ENCODE results near the gene PKLR. TPM values are rescaled to one million over a fixed set of nuclear protein-coding genes. Genes with fewer than 3 reads are reported as not detected.

The PKLR gene
- total RNA-seq, 1 experiment from 2014 or later = not detected

DNA sequence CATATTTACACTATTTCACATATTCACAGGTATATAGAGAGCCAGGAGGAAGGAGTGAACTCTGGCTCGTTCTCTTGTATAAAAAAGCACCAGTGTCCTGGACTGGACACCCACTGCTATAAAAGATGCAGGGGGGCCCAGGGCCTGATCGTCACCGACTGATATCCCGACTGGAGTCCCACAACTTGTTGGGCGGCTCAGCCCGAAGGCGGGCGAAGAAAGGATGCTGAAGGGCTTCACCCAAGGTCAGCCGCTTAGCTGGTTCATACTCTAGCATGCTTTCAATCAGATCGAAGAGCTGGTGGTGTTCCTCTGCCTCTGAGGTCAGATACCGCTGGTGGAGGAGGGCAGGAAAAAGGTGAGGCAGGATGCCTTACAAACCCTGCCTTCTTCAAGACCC lies 38.2 kb downstream of the PKLR start:
- no peaks in the 10 kb centered on the region for H3K9me3 ChIP-seq (ENCODE audit: low read length)
- peaks cover 18% of the 10 kb centered on the region for H3K79me2 ChIP-seq (ENCODE audit: low read length)
- peaks cover 21% of the 10 kb centered on the region for H3K4me1 ChIP-seq (ENCODE audit: low read length)
- H3K27me3 ChIP-seq (ENCODE audit: low read length) = no peaks in the 10 kb centered on the region
- no peak overlapping the region for H3K27ac ChIP-seq (ENCODE audit: low read length)
- no peak overlapping the region for H3K9ac ChIP-seq (ENCODE audit: low read length)
- H3K36me3 ChIP-seq (ENCODE audit: insufficient read depth, low read length) = peaks cover 36% of the 10 kb centered on the region
- no peak overlapping the region for H3K4me3 ChIP-seq (ENCODE audit: low read length)
- DNase-seq = no peak
- no peaks in the 10 kb centered on the region for H4K20me1 ChIP-seq (ENCODE audit: insufficient read depth, low read depth, low read length)
- H2AFZ ChIP-seq (ENCODE audit: low read length) = no peak overlapping the region
- no peaks in the 10 kb centered on the region for H3K9me2 ChIP-seq (replicated peaks; ENCODE audit: insufficient read depth, low read length)
- peak overlapping the region; percentile 99 for H3K4me2 ChIP-seq (ENCODE audit: low read depth, low read length, poor library complexity, severe bottlenecking)

GRCh38 chr1:155261852-155262673 lies 39.2 kb downstream of the PKLR start, which contains the start of gene SCAMP3:
Gene SCAMP3, minus strand, starts transcription at chr1:155262360. Its CDS starts 209 bp downstream, at chr1:155262151.
- Histone ChIP-seq H3K9me3 (ENCODE audit: low read length) (no peaks in the 10 kb centered on the region), H3K4me1 (ENCODE audit: low read length) (peaks cover 21% of the 10 kb centered on the region), H3K9ac (ENCODE audit: low read length) (peak within 1 kb of the TSS; percentile 96), H2AFZ (ENCODE audit: low read length) (peak within 1 kb of the TSS; percentile 62; the same call in 1 of the 2 replicates), H3K9me2 (replicated peaks; ENCODE audit: insufficient read depth, low read length) (no peaks in the 10 kb centered on the region), H3K79me2 (ENCODE audit: low read length) (peaks cover 18% of the 10 kb centered on the region), H3K36me3 (ENCODE audit: insufficient read depth, low read length) (peaks cover 32% of the 10 kb centered on the region; the same call in 1 of the 2 replicates), H3K27me3 (ENCODE audit: low read length) (no peaks in the 10 kb centered on the region), H3K4me2 (ENCODE audit: low read depth, low read length, poor library complexity, severe bottlenecking) (peak within 1 kb of the TSS; percentile 99), H3K27ac (ENCODE audit: low read length) (peak within 1 kb of the TSS; percentile 64), H4K20me1 (ENCODE audit: insufficient read depth, low read depth, low read length) (no peaks in the 10 kb centered on the region), H3K4me3 (ENCODE audit: low read length) (peak within 1 kb of the TSS; percentile 96)
- DNase-seq = peak; percentile 98

GRCh38 chr1:155261493-155261851 lies 39.8 kb downstream of the PKLR start:
- H3K4me3 ChIP-seq (ENCODE audit: low read length) = peak overlapping the region; percentile 96
- no peaks in the 10 kb centered on the region for H3K9me3 ChIP-seq (ENCODE audit: low read length)
- peak overlapping the region; percentile 99 for H3K4me2 ChIP-seq (ENCODE audit: low read depth, low read length, poor library complexity, severe bottlenecking)
- peaks cover 18% of the 10 kb centered on the region for H3K79me2 ChIP-seq (ENCODE audit: low read length)
- no peaks in the 10 kb centered on the region for H3K9me2 ChIP-seq (replicated peaks; ENCODE audit: insufficient read depth, low read length)
- H2AFZ ChIP-seq (ENCODE audit: low read length) = peak overlapping the region; percentile 62; the same call in 1 of the 2 replicates
- DNase-seq = peak; percentile 73
- peaks cover 21% of the 10 kb centered on the region for H3K4me1 ChIP-seq (ENCODE audit: low read length)
- peak overlapping the region; percentile 96 for H3K9ac ChIP-seq (ENCODE audit: low read length)
- peaks cover 27% of the 10 kb centered on the region; the same call in 1 of the 2 replicates for H3K36me3 ChIP-seq (ENCODE audit: insufficient read depth, low read length)
- no peaks in the 10 kb centered on the region for H4K20me1 ChIP-seq (ENCODE audit: insufficient read depth, low read depth, low read length)
- peak overlapping the region; percentile 64 for H3K27ac ChIP-seq (ENCODE audit: low read length)
- H3K27me3 ChIP-seq (ENCODE audit: low read length) = no peaks in the 10 kb centered on the region

DNA sequence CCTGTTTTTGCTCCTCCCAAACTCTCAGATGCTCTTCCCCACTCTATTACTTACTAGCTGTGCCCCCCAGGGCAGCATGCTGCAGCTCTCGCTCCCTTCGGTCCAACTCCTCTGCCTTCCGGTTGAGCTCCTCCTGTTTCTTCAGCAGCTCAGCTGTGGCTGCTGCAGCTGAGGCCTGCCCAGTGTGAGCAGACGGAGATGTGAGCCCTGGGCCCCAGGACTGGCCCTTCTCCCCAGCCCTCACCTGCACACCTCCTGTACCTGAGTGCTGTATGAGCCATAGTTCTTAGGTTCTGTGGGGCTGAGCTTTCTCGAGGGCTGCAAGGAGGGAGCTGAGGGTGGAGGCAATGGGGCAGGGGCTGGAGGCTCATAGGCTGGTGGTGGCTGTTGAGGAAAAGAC lies 41.0 kb downstream of the PKLR start:
- Histone ChIP-seq H2AFZ (ENCODE audit: low read length) (no peak overlapping the region), H3K79me2 (ENCODE audit: low read length) (peaks cover 18% of the 10 kb centered on the region), H3K4me2 (ENCODE audit: low read depth, low read length, poor library complexity, severe bottlenecking) (no peak overlapping the region), H3K27ac (ENCODE audit: low read length) (no peak overlapping the region), H3K4me1 (ENCODE audit: low read length) (peaks cover 26% of the 10 kb centered on the region), H3K9me3 (ENCODE audit: low read length) (no peaks in the 10 kb centered on the region), H3K4me3 (ENCODE audit: low read length) (no peak overlapping the region), H3K9ac (ENCODE audit: low read length) (no peak overlapping the region; the same call in 1 of the 2 replicates), H3K27me3 (ENCODE audit: low read length) (no peaks in the 10 kb centered on the region), H3K36me3 (ENCODE audit: insufficient read depth, low read length) (peaks cover 21% of the 10 kb centered on the region; the same call in 1 of the 2 replicates), H3K9me2 (replicated peaks; ENCODE audit: insufficient read depth, low read length) (no peaks in the 10 kb centered on the region), H4K20me1 (ENCODE audit: insufficient read depth, low read depth, low read length) (no peaks in the 10 kb centered on the region)
- DNase-seq = no peak

- no peaks in the 10 kb centered on the region for H3K9me3 ChIP-seq (ENCODE audit: low read length)
- no peak overlapping the region for H2AFZ ChIP-seq (ENCODE audit: low read length)
- peak; percentile 45 for DNase-seq
- H3K4me1 ChIP-seq (ENCODE audit: low read length) = peaks cover 41% of the 10 kb centered on the region
- no peaks in the 10 kb centered on the region for H3K9me2 ChIP-seq (replicated peaks; ENCODE audit: insufficient read depth, low read length)
- H3K27me3 ChIP-seq (ENCODE audit: low read length) = no peaks in the 10 kb centered on the region
- H3K9ac ChIP-seq (ENCODE audit: low read length) = no peak overlapping the region
- H3K79me2 ChIP-seq (ENCODE audit: low read length) = peaks cover 31% of the 10 kb centered on the region
- H3K27ac ChIP-seq (ENCODE audit: low read length) = no peak overlapping the region
- H3K36me3 ChIP-seq (ENCODE audit: insufficient read depth, low read length) = peaks cover 4% of the 10 kb centered on the region; the same call in 1 of the 2 replicates
- H4K20me1 ChIP-seq (ENCODE audit: insufficient read depth, low read depth, low read length) = no peaks in the 10 kb centered on the region
- H3K4me2 ChIP-seq (ENCODE audit: low read depth, low read length, poor library complexity, severe bottlenecking) = peak overlapping the region; percentile 78
- no peak overlapping the region for H3K4me3 ChIP-seq (ENCODE audit: low read length)
Observed at GRCh38 chr1:155256058-155256852, 45.0 kb downstream of the PKLR start.

DNA sequence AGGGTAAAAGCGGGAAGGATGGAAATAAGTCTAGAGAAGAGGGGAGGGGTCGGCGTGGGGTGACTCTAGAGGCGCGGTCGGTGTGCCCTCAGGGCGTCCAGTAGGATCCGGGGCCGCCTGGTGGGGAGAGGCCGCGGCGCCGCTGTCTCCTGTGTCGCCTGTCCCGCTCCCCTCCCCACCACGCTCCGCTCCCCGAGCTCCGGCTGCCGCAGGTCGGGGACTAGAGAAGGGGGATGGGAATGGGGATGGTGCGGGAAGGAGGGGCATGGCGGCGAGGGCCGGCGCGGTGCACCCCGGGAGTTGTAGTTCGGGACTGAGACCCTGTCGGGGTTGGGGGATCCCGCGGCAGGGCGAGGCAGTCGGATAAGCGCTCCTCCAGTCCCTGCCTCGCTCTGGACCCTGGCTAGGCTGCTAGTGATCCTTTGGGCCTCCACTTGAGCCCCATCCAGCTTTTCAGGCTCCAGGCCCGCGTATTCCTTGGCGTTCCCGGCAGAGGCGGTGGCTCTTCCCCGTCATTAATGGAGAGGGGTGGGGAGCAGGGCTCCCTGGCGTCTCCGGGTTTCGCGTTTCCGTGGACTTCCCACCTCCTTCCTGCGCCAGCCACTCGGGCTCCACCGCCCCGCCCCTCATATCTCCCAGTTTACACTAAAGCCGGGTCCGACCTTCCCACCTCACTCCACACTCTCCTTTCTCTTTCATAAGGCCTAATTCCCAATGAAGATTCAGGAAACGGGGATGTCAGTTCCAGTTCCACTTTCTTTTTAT lies 45.8 kb downstream of the PKLR start, which contains the start of gene ENTREP3:
Gene ENTREP3 (minus strand): TSS at position 241 of the 765 bp plus-strand sequence. CDS start 606 bp downstream, outside the sequence.
- peak; percentile 95 for DNase-seq
- H3K27ac ChIP-seq (ENCODE audit: low read length) = peak within 1 kb of the TSS; percentile 64
- H3K9ac ChIP-seq (ENCODE audit: low read length) = peak within 1 kb of the TSS; percentile 91
- no peaks in the 10 kb centered on the region for H3K9me2 ChIP-seq (replicated peaks; ENCODE audit: insufficient read depth, low read length)
- peak within 1 kb of the TSS; percentile 78 for H3K4me2 ChIP-seq (ENCODE audit: low read depth, low read length, poor library complexity, severe bottlenecking)
- peaks cover 40% of the 10 kb centered on the region for H3K4me1 ChIP-seq (ENCODE audit: low read length)
- H3K4me3 ChIP-seq (ENCODE audit: low read length) = peak within 1 kb of the TSS; percentile 73
- no peaks in the 10 kb centered on the region for H3K9me3 ChIP-seq (ENCODE audit: low read length)
- H3K27me3 ChIP-seq (ENCODE audit: low read length) = no peaks in the 10 kb centered on the region
- no peak within 1 kb of the TSS; the same call in 1 of the 2 replicates for H2AFZ ChIP-seq (ENCODE audit: low read length)
- peaks cover 4% of the 10 kb centered on the region; the same call in 1 of the 2 replicates for H3K36me3 ChIP-seq (ENCODE audit: insufficient read depth, low read length)
- H4K20me1 ChIP-seq (ENCODE audit: insufficient read depth, low read depth, low read length) = no peaks in the 10 kb centered on the region
- peaks cover 23% of the 10 kb centered on the region for H3K79me2 ChIP-seq (ENCODE audit: low read length)

DNA sequence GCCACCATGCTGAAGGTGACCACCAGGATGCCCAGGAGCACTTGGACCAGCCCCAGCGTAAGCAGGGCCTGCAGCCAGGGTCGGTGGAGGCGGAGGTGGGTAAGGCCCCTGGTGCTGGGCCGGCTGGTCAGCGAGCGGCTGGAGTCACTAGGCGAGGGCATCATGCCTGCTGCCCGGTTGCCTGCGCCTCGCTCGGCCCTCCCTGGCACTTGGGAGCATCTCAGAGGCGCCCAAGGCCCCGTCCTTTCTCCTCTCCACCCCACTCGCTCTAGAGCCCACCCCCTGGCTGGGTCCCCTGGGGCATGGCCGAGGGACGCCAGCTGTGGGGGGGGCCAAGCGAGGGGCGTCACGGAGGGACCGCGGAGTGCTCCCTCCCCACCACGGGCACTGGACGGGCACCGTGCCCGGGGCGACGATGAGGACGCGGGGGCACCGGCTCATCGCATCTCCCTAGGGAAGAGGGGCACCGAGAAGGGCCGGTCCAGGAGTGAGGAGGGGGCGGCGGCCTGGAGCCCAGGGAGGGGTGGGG lies 46.5 kb downstream of the PKLR start:
- Histone ChIP-seq H3K4me3 (ENCODE audit: low read length) (peak overlapping the region; percentile 73), H3K36me3 (ENCODE audit: insufficient read depth, low read length) (peaks cover 4% of the 10 kb centered on the region; the same call in 1 of the 2 replicates), H3K4me2 (ENCODE audit: low read depth, low read length, poor library complexity, severe bottlenecking) (peak overlapping the region; percentile 78), H3K9me2 (replicated peaks; ENCODE audit: insufficient read depth, low read length) (no peaks in the 10 kb centered on the region), H2AFZ (ENCODE audit: low read length) (no peak overlapping the region; the same call in 1 of the 2 replicates), H3K27me3 (ENCODE audit: low read length) (no peaks in the 10 kb centered on the region), H3K79me2 (ENCODE audit: low read length) (peaks cover 22% of the 10 kb centered on the region), H3K4me1 (ENCODE audit: low read length) (peaks cover 44% of the 10 kb centered on the region), H4K20me1 (ENCODE audit: insufficient read depth, low read depth, low read length) (no peaks in the 10 kb centered on the region), H3K9me3 (ENCODE audit: low read length) (no peaks in the 10 kb centered on the region), H3K27ac (ENCODE audit: low read length) (peak overlapping the region; percentile 64), H3K9ac (ENCODE audit: low read length) (peak overlapping the region; percentile 91)
- peak; percentile 70 for DNase-seq
